Measurements from ENCODE around the gene GALNTL6. TPM values are rescaled to one million over a fixed set of nuclear protein-coding genes. Genes with fewer than 3 reads are reported as not detected.
"Not testable (repeated sequence)": the region's sequence is repeated elsewhere in the genome, so short reads cannot be mapped to it uniquely, and the experiment has no call there.

GALNTL6 gene
- total RNA-seq, 1 donor from 2014 or later: not detected

DNA sequence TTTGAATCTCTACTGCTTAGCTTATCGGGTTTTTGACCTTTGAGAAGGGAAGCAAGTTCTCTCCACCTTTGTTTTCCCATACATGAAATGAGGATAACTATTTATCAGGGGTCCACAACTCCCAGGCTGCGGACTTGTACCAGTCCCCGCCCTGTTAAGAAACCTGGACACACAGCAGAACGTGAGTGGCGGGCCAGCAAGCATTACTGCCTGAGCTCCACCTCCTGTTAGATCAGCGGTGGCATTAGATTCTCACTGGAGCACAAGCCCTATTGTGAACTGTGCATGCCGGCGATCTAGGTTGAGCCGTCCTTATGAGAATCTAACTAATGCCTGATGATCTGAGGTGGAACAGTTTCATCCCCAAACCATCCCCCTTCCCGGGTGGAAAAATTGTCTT, 579.5 kb downstream of the GALNTL6 start:
- DNase-seq (ENCODE audit: low read depth): no peak

DNA sequence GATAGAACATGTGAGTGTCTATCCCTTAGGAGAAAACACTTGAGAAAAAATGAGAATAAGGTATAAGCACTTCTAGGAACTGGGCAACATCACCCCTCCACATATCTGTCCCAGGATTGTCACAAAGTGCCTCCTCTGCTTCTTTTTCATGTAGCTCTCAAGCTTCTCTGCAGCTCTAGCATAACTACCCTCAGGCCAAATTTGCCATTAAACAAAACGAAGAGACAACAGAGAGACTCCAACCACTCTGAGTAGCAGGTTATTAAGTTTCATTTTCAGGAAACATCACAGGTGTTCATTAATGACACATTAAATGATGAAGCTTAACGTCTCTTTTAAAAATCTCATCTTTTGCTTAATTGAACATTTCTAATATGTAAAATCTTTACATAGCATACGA, 580.0 kb downstream of the GALNTL6 start:
- no peak for DNase-seq (ENCODE audit: low read depth)

- DNase-seq (ENCODE audit: low read depth): no peak
Observed at GRCh38 chr4:172404676-172405075, 591.5 kb downstream of the GALNTL6 start.

GRCh38 chr4:172410363-172410762, 597.2 kb downstream of the GALNTL6 start:
- DNase-seq (ENCODE audit: low read depth): peak; percentile 23

GRCh38 chr4:172411149-172411548, 597.9 kb downstream of the GALNTL6 start:
- no peak for DNase-seq (ENCODE audit: low read depth)

DNA sequence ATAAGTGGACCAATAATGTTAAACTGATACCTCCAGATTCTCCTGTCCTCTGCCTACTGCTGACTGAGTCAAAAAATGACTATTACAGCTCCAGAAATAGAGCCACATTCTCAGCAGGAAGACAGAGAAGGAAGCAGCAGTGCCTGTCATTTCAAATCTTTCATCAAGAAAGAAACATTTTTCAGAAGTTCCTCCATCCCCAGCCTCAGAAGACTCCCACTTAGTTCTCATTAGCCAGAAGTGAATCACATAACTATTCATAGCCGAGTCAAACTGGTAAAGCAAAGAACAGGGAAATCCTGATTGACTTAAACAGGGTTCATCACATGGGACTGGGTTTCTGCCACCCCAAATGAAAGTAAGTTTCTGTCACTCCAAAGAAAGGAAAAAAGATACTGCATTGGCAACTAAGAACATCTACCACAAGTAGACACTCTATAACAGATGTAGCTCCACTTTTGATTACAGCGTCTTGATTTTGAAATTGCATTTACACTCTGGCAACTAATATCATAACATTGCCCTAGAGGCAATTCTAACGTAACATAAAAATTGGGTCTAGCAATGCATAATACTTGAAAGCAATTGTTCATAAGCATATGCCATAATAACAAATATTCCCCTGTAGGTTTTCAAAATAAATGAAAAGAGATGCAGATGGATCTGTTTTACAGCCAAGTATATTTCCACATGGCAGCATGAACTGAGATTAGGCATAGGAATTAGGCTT, 599.8 kb downstream of the GALNTL6 start:
- DNase-seq (ENCODE audit: low read depth): no peak

GRCh38 chr4:172428979-172429378, 615.8 kb downstream of the GALNTL6 start:
- DNase-seq (ENCODE audit: low read depth): not testable (repeated sequence)

DNA sequence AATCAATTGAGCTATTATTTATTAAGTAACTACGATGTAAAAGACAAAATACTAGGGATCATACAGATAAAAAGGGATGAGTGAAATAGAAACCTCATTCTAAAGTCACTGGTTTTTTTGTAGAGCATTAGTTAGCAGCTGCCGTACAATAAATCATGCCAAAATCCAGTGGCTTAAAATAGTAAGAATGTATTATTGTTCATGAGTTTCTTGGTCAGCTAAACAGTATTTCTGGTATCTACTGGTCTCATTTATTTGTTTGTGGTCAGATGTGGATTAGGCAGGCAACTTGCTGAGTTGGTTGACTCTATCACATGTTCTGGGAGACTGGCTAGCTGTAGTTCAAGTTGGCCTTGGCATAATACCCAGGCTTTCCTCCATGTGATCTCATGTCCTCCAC, 667.3 kb downstream of the GALNTL6 start:
- DNase-seq (ENCODE audit: low read depth): no peak

GRCh38 chr4:172481802-172482508, 668.8 kb downstream of the GALNTL6 start:
- DNase-seq (ENCODE audit: low read depth): no peak

- DNase-seq (ENCODE audit: low read depth): no peak
Observed at GRCh38 chr4:172485007-172485406, 671.8 kb downstream of the GALNTL6 start.

DNA sequence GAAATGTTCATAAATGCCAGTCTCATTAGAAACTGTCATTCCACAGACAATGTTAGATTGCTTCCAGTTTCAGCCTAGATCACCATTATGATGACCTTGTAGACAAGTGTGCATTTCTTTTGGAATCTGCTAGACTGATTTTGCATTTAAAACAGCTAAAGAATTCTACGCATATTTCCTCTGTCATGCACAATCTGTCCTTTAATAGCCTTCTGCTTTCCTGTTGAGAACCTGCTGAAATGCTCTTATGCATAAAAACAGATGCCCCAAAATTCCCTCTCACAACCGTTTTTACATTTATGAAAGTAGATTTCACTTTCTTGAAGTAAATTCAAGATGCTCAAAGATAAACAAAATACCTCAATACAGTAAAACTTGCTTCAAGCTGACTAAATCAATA, 673.3 kb downstream of the GALNTL6 start:
- DNase-seq (ENCODE audit: low read depth): no peak

DNA sequence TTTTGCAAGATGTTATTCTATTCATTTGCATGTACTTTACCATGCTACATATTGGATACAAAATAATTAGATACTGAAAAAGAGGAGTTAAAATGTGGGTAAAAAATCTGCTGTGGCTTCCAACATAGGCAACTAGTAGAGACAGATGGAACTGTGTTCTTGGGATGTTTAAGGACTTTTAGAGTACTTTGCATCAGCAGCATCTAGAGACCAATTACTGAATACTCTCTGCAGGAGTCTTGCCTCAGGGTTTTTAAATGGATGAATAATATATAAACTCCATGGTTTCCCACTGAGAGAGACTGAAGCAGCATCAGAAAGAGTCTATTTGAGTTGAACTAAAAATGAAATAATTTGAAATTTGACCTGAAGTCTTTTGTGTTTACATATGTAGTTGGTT, 676.7 kb downstream of the GALNTL6 start:
- no peak for DNase-seq (ENCODE audit: low read depth)

GRCh38 chr4:172495769-172496168, 682.6 kb downstream of the GALNTL6 start:
- no peak for DNase-seq (ENCODE audit: low read depth)

DNA sequence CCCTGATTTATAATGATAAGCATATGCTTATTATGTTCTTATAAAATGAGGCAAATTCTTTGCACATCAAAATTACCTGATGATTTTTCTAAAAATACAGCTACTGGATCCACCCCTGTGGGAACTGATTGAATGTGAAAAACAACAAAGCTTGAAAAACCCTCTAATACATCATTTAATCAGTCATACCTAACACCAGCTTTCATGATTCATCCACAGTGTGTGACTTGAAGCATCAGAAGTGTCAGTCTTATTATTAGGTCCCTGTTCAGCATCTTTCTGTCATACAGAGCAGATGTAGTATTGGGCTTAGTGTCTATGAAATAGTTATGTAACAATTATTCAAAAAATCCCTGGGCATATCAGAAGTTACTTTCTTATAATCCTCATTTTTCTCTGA, 684.1 kb downstream of the GALNTL6 start:
- DNase-seq (ENCODE audit: low read depth): peak; percentile 76

GRCh38 chr4:172514011-172514410, 700.8 kb downstream of the GALNTL6 start:
- peak; percentile 5 for DNase-seq (ENCODE audit: low read depth)

- DNase-seq (ENCODE audit: low read depth): peak; percentile 30
Observed at GRCh38 chr4:172514801-172515200, 701.6 kb downstream of the GALNTL6 start.

- DNase-seq (ENCODE audit: low read depth): peak; percentile 75
Observed at GRCh38 chr4:172515266-172515879, 702.2 kb downstream of the GALNTL6 start.

DNA sequence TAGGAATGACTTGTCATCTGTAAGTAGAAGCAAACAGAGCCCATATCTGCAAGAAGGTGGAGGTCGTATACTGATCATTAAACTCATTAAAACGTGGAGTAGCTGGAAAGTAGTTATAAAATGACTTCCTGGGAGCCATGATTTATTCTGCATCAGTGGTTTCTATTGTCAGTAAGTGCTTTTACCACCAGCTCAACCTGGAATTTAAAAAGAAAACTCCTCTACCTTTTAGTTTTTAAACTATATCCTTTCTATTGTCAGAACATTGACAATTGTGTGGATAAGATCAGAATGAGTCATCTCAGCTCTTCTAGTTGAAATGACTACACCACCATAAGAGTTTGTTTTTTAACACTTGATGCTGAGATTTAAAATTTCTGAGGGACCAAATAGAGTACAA, 704.2 kb downstream of the GALNTL6 start:
- DNase-seq (ENCODE audit: low read depth): peak; percentile 50

DNA sequence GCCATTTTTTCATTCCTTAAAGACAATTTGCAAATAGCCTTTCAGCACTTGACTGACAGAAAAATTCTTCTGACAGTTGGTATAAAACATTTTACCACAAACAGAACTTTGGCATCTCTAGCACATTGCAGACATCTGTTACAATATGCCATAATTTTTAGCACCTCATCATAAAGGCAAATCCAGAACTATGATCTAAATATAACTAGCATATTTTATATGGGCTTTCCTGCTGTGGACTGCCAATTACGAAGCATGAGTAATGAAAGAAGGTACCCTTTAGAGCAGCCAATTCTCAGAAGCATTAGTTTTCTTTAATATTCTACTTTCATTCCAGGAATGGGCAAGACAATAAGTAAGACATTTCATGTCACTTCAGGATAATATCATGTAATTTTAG, 708.0 kb downstream of the GALNTL6 start:
- no peak for DNase-seq (ENCODE audit: low read depth)

GRCh38 chr4:172521680-172522079, 708.5 kb downstream of the GALNTL6 start:
- DNase-seq (ENCODE audit: low read depth): no peak

GRCh38 chr4:172543249-172543648, 730.0 kb downstream of the GALNTL6 start:
- no peak for DNase-seq (ENCODE audit: low read depth)

DNA sequence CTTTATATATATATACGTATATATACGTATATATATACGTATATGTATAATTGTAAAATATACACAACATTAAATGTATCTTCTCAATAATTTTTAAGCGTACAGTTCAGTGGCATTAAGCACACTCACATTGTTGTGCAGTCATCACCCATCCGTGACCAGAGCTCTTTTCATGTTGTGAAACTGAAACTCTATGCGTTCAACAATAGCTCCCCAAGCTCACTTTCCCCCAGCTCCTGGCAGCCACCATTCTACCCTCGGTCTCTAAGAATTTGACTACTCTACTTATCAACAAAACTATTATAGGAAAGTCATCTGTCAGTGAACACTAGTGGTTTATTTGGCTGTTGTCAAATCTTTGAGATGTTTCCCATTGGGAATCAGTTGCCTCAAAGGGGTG, 733.6 kb downstream of the GALNTL6 start:
- peak; percentile 38 for DNase-seq (ENCODE audit: low read depth)

DNA sequence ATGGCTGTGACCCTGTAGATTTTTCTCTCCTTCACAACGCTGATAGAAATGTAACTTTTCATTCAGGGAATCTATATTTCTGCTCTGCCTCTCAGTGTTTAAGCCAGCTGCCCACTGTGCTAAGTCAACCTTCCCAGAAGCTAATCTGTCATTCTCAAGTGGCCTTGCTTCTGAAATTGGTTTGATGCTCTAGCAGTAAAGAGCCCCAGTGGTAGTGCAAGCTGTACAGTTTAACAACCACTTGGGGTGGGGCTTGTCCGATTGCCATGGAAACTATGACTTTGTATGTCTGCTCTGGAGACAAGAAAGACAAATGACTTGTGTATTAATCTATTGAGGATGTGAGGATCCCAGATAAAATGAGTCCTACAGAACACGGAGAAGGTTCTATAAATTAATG, 734.5 kb downstream of the GALNTL6 start:
- no peak for DNase-seq (ENCODE audit: low read depth)

All from renal cortical epithelial cell (primary cell).